Upper lobe of left lung (tissue), 6 donors: ENCODE results near the gene SH3GL1. TPM values are rescaled to one million over a fixed set of nuclear protein-coding genes. Genes with fewer than 3 reads are reported as not detected.
A peak's percentile ranks its signal among the peaks of the same experiment; 100 is the strongest.

Source experiments
- ATAC-seq, 2 donors: fragments of 200-7000 bp; cut with Tn5 transposase; one replicate each; pipeline ENCODE4 v1.9.1; 2022; ENCODE audit warnings: mild to moderate bottlenecking in 2 of 2, moderate library complexity in 2 of 2; ENCODE audit not compliant: low FRiP score in 2 of 2
- DNase-seq, 2 donors: peaks; one replicate each; pipeline ENCODE4 v3.0.0-alpha.2; 2019 to 2020
- H3K27ac ChIP-seq, 4 donors: fragments of 200-600 bp; sonication (generic); one replicate each; pipeline ENCODE4 v1.5.1; 2016 to 2019
- H3K27me3 ChIP-seq, 4 donors: fragments of 200-600 bp; sonication (generic); one replicate each; pipeline ENCODE4 v1.5.1; 2017 to 2019
- H3K36me3 ChIP-seq, 4 donors: fragments of 200-600 bp; sonication (generic); one replicate each; pipeline ENCODE4 v1.5.1; 2016 to 2019
- H3K4me1 ChIP-seq, 4 donors: fragments of 200-600 bp; sonication (generic); one replicate each; pipeline ENCODE4 v1.5.1; 2018 to 2019
- H3K4me3 ChIP-seq, 4 donors: fragments of 200-600 bp; sonication (generic); one replicate each; pipeline ENCODE4 v1.5.1; 2017 to 2019; ENCODE audit warnings: mild to moderate bottlenecking in 2 of 4, moderate library complexity in 1 of 4
- H3K9me3 ChIP-seq, 4 donors: fragments of 200-600 bp; sonication (generic); one replicate each; pipeline ENCODE4 v1.5.1; 2018 to 2019
- CTCF ChIP-seq, 6 experiments: fragments of 450-650 bp in 4 of 6; fragments of 200-600 bp in 2 of 6; sonication (generic) in 2 of 6; IDR thresholded peaks; one replicate each; pipeline ENCODE4 v1.5.1; 2016 to 2019; ENCODE audit warnings: antibody characterized with exemption in 6 of 6
- EP300 ChIP-seq, 4 donors: sonication (generic); formaldehyde crosslinking; IDR thresholded peaks; one replicate each; pipeline ENCODE4 v1.5.1; 2017; ENCODE audit warnings: antibody characterized with exemption in 4 of 4, control low read depth in 2 of 4
- POLR2A ChIP-seq, 4 donors: fragments of 450-650 bp; IDR thresholded peaks; one replicate each; pipeline ENCODE4 v1.5.1; 2016 to 2017; ENCODE audit warnings: antibody characterized with exemption in 4 of 4, mild to moderate bottlenecking in 2 of 4
- POLR2AphosphoS5 ChIP-seq, 2 donors: sonication (generic); formaldehyde crosslinking; IDR thresholded peaks; one replicate each; pipeline ENCODE4 v1.5.1; 2017; ENCODE audit warnings: antibody characterized with exemption in 2 of 2
- WGBS, 2 donors: methylation state at CpG; one replicate each; pipeline ENCODE4 v1.1.5; 2017 to 2018; 5-methylcytosine and 5-hydroxymethylcytosine counted together
- total RNA-seq, 6 donors: library from RNA; depleted of rRNA in 4 of 6; stranded (reverse); fragments of >200 nt in 4 of 6; gene quantifications; one replicate each; pipeline versions ENCODE4 v1.1.0 to v1.2.1, GENCODE V29; 2016 to 2021
- donor health status: DM: no; HTN: no; CAD: no; lungs with moderate emphysema.
- donor health status: DM: no; HTN: yes; CAD: no; lungs with severe emphysema.

The SH3GL1 gene
- total RNA-seq, 6 donors from 2014 or later = 27.4 to 60.1 (median 53.8) TPM

- 84 to 86% methylated on average over 13 of the region's 13 CpGs for WGBS, 2 donors
- no peaks in the 10 kb centered on the region for H3K9me3 ChIP-seq
- TF ChIP-seq POLR2A (IDR thresholded peaks at IDR 0.05) (no peak), CTCF (IDR thresholded peaks at IDR 0.05) (no peak), POLR2AphosphoS5 (IDR thresholded peaks at IDR 0.05) (no peak), EP300 (IDR thresholded peaks at IDR 0.05) (no peak)
- no peak overlapping the region for H3K4me3 ChIP-seq
- peaks cover 0 to 22% (median 13%) of the 10 kb centered on the region in 4 donors for H3K36me3 ChIP-seq
- peaks cover 31 to 38% (median 35%) of the 10 kb centered on the region in 4 donors for H3K4me1 ChIP-seq
- ATAC-seq (no peak), DNase-seq (no peak)
- H3K27me3 ChIP-seq = no peaks in the 10 kb centered on the region
- H3K27ac ChIP-seq = peak overlapping the region in 2 of 4 donors; percentile 11 to 39
These were observed 14.1 kb downstream of the SH3GL1 start for GRCh38 chr19:4386041-4386782.

GRCh38 chr19:4385291-4386040 is 14.9 kb downstream of the SH3GL1 start:
- Histone ChIP-seq H3K27me3 (no peaks in the 10 kb centered on the region), H3K4me1 (peaks cover 27 to 34% (median 29%) of the 10 kb centered on the region in 4 donors), H3K4me3 (no peak overlapping the region), H3K36me3 (peaks cover 0 to 22% (median 13%) of the 10 kb centered on the region in 4 donors), H3K9me3 (no peaks in the 10 kb centered on the region), H3K27ac (peak overlapping the region in 2 of 4 donors; percentile 11 to 39)
- TF ChIP-seq CTCF (IDR thresholded peaks at IDR 0.05) = no peak
- no peak for TF ChIP-seq POLR2AphosphoS5 (IDR thresholded peaks at IDR 0.05)
- TF ChIP-seq EP300 (IDR thresholded peaks at IDR 0.05) = no peak
- no peak for TF ChIP-seq POLR2A (IDR thresholded peaks at IDR 0.05)
- no peak for ATAC-seq
- WGBS, 2 donors = 88 to 91% methylated on average over 14 to 15 of the region's 15 CpGs
- no peak for DNase-seq

GRCh38 chr19:4380254-4380727 is 20.1 kb downstream of the SH3GL1 start:
- peak overlapping the region in 2 of 4 donors; percentile 17 to 21 for H3K4me3 ChIP-seq
- TF ChIP-seq POLR2AphosphoS5 (IDR thresholded peaks at IDR 0.05) (peak; percentile 10 to 33), POLR2A (IDR thresholded peaks at IDR 0.05) (no peak), CTCF (IDR thresholded peaks at IDR 0.05) (no peak), EP300 (IDR thresholded peaks at IDR 0.05) (no peak)
- H3K36me3 ChIP-seq = peaks cover 0 to 17% (median 9%) of the 10 kb centered on the region in 4 donors
- ATAC-seq = peak in 1 of 2 donors; percentile 41
- H3K4me1 ChIP-seq = peaks cover 47 to 55% (median 52%) of the 10 kb centered on the region in 4 donors
- WGBS, 2 donors = 19 to 27% methylated on average over 17 of the region's 17 CpGs
- H3K27me3 ChIP-seq = no peaks in the 10 kb centered on the region
- peak; percentile 58 to 61 for DNase-seq
- H3K9me3 ChIP-seq = no peaks in the 10 kb centered on the region
- peak overlapping the region; percentile 72 to 85 (median 82) for H3K27ac ChIP-seq

- ATAC-seq (peak in 1 of 2 donors; percentile 65), DNase-seq (peak; percentile 45 to 86)
- H3K4me3 ChIP-seq = peak overlapping the region in 2 of 4 donors; percentile 17 to 21
- H3K27ac ChIP-seq = peak overlapping the region; percentile 72 to 85 (median 82)
- H3K36me3 ChIP-seq = peaks cover 0 to 13% (median 8%) of the 10 kb centered on the region in 4 donors
- no peaks in the 10 kb centered on the region for H3K9me3 ChIP-seq
- TF ChIP-seq POLR2AphosphoS5 (IDR thresholded peaks at IDR 0.05) (peak; percentile 43 to 80), POLR2A (IDR thresholded peaks at IDR 0.05) (no peak), EP300 (IDR thresholded peaks at IDR 0.05) (no peak), CTCF (IDR thresholded peaks at IDR 0.05) (peak in 1 of 6 experiments; percentile 18)
- peaks cover 54 to 62% (median 59%) of the 10 kb centered on the region in 4 donors for H3K4me1 ChIP-seq
- 40 to 54% methylated on average over 8 to 20 of the region's 20 CpGs for WGBS, 2 donors
- H3K27me3 ChIP-seq = no peaks in the 10 kb centered on the region
These were observed 20.7 kb downstream of the SH3GL1 start for GRCh38 chr19:4379383-4380253.
